Naive thymus-derived CD4-positive, alpha-beta T cell (primary cell): ENCODE data around the gene MCM3AP. TPM values are rescaled to one million over a fixed set of nuclear protein-coding genes. Genes with fewer than 3 reads are reported as not detected.
A peak's percentile ranks its signal among the peaks of the same experiment; 100 is the strongest.
"Not testable (repeated sequence)": the region's sequence is repeated elsewhere in the genome, so short reads cannot be mapped to it uniquely, and the experiment has no call there.

ENCODE experiments used
- ATAC-seq: fragments of 150-1000 bp; cut with Tn5 transposase; 2 replicates; pipeline ENCODE4 v1.10.0; 2021; ENCODE audit warnings: mild to moderate bottlenecking, moderate library complexity
- CTCF ChIA-PET: fragments of 350-600 bp; sonication (Branson Sonifier 250); formaldehyde crosslinking; loops from one replicate; lab custom pipeline; 2021; ENCODE audit warnings: antibody characterized with exemption; lab: Charles Lee
- POLR2A ChIA-PET: fragments of 350-600 bp; sonication (Branson Sonifier 250); formaldehyde crosslinking; loops from one replicate; lab custom pipeline; 2021; ENCODE audit warnings: antibody characterized with exemption, inconsistent platforms; lab: Charles Lee
- DNase-seq, 9 donors: peaks; one replicate each; pipeline versions ENCODE4 v3.0.0 to v3.0.0-alpha.2; 2020 to 2022; ENCODE audit warnings: mixed read lengths in 1 of 9
- H3K27ac ChIP-seq: one replicate; pipeline ENCODE4 v1.7.0; 2013; ENCODE audit warnings: mild to moderate bottlenecking, low read depth, low read length, moderate library complexity
- H3K27me3 ChIP-seq, 2 donors: one replicate each; pipeline ENCODE4 v1.7.0; 2013; ENCODE audit warnings: low read length in 2 of 2, mild to moderate bottlenecking in 2 of 2, moderate library complexity in 2 of 2; ENCODE audit not compliant: control insufficient read depth in 2 of 2, insufficient read depth in 2 of 2
- H3K36me3 ChIP-seq, 3 experiments: 1 replicate in 2 of 3; 2 replicates in 1 of 3; pipeline ENCODE4 v1.7.0; 2013; ENCODE audit warnings: low read length in 3 of 3, mild to moderate bottlenecking in 3 of 3, moderate library complexity in 1 of 3; ENCODE audit not compliant: insufficient read depth in 3 of 3, control insufficient read depth in 2 of 3
- H3K4me1 ChIP-seq, 2 donors: one replicate each; pipeline ENCODE4 v1.7.0; 2013; ENCODE audit warnings: low read length in 2 of 2, mild to moderate bottlenecking in 2 of 2, moderate library complexity in 1 of 2; ENCODE audit not compliant: control insufficient read depth in 2 of 2, insufficient read depth in 2 of 2
- H3K4me3 ChIP-seq: 2 replicates; pipeline ENCODE4 v1.7.0; 2013; ENCODE audit warnings: mild to moderate bottlenecking, low read length
- H3K9me3 ChIP-seq, 3 experiments: 1 replicate in 2 of 3; 2 replicates in 1 of 3; pipeline ENCODE4 v1.7.0; 2013; ENCODE audit warnings: low read length in 3 of 3; ENCODE audit not compliant: control insufficient read depth in 2 of 3
- H3K27ac Mint-ChIP-seq, 9 donors: one replicate each; pipeline ENCODE4 v1.8.0; 2020 to 2022; ENCODE audit warnings: mixed read lengths in 9 of 9, mild to moderate bottlenecking in 8 of 9, moderate library complexity in 5 of 9, inconsistent platforms in 2 of 9
- H3K27me3 Mint-ChIP-seq, 5 donors: one replicate each; pipeline ENCODE4 v1.8.0; 2021 to 2022; ENCODE audit warnings: mixed read lengths in 5 of 5, mild to moderate bottlenecking in 1 of 5
- H3K36me3 Mint-ChIP-seq, 5 donors: one replicate each; pipeline ENCODE4 v1.8.0; 2020 to 2022; ENCODE audit warnings: mixed read lengths in 5 of 5, mild to moderate bottlenecking in 3 of 5, inconsistent platforms in 1 of 5
- H3K4me1 Mint-ChIP-seq, 7 donors: one replicate each; pipeline ENCODE4 v1.8.0; 2020 to 2022; ENCODE audit warnings: mixed read lengths in 7 of 7, mild to moderate bottlenecking in 3 of 7, inconsistent platforms in 1 of 7
- H3K4me3 Mint-ChIP-seq, 10 donors: one replicate each; pipeline ENCODE4 v1.8.0; 2020 to 2022; ENCODE audit warnings: mild to moderate bottlenecking in 10 of 10, mixed read lengths in 10 of 10, moderate library complexity in 6 of 10, inconsistent platforms in 2 of 10
- H3K9me3 Mint-ChIP-seq, 11 donors: one replicate each; pipeline ENCODE4 v1.8.0; 2020 to 2022; ENCODE audit warnings: mixed read lengths in 11 of 11, mild to moderate bottlenecking in 4 of 11, inconsistent platforms in 1 of 11, moderate library complexity in 1 of 11
- intact Hi-C, 2 donors: fragments of 100-400 bp; cut with micrococcal nuclease; formaldehyde crosslinking; loops; one replicate each; pipeline ENCODE4 v1.15.1; 2023
- polyA plus RNA-seq, 2 donors: library from polyadenylated mRNA; unstranded; fragments of 300-500 nt; fragmentation: Illumina TruSeq; gene quantifications; one replicate each; pipeline ENCODE4 v1.2.3, GENCODE V29; 2021
- total RNA-seq, 6 experiments: library from RNA in 5 of 6; stranded (reverse) in 5 of 6; gene quantifications; 1 replicate in 5 of 6; 2 replicates in 1 of 6; pipeline ENCODE4 v1.2.3 and lab custom pipeline; 2021 to 2026

The MCM3AP gene
- total and polyA plus RNA-seq, 7 experiments from 2014 or later: 37.3 to 175 (median 124) TPM

- no peaks in the 10 kb centered on the region for H3K9me3 ChIP-seq
- H3K27me3 ChIP-seq: no peaks in the 10 kb centered on the region
- H3K9me3 Mint-ChIP-seq: peaks cover 0 to 10% (median 0%) of the 10 kb centered on the region in 11 donors
- H3K27ac Mint-ChIP-seq: peak overlapping the region; percentile 68 to 90 (median 81)
- DNase-seq (no peak), ATAC-seq (no peak)
- H3K4me3 ChIP-seq: no peak overlapping the region
- H3K27ac ChIP-seq: peak overlapping the region; percentile 83
- H3K36me3 Mint-ChIP-seq: peaks cover 4 to 20% (median 11%) of the 10 kb centered on the region in 5 donors
- intact Hi-C loops: loop anchor here (5.0 to 10.0 kb wide), 7 partner anchors 85 to 585 kb away; partner anchors contain the start of genes PCBP3 (in 2 of the 2), COL6A2 (in 1 of the 2) and DIP2A (in 1 of the 2)
- ChIA-PET CTCF (interaction anchor here (0.7 to 0.9 kb wide), 2 partner anchors 20 to 73 kb away, joined by 3 read pairs; no protein-coding TSS in a partner anchor), POLR2A (no interaction called here)
- H3K4me1 ChIP-seq: peaks cover 15 to 18% of the 10 kb centered on the region in 2 donors
- H3K4me1 Mint-ChIP-seq: peaks cover 17 to 53% (median 43%) of the 10 kb centered on the region in 7 donors
- no peaks in the 10 kb centered on the region for H3K27me3 Mint-ChIP-seq
- peaks cover 0 to 16% (median 0%) of the 10 kb centered on the region in 3 experiments for H3K36me3 ChIP-seq
- peak overlapping the region; percentile 81 to 91 (median 86) for H3K4me3 Mint-ChIP-seq
Measured at GRCh38 chr21:46226920-46227599, 58.4 kb downstream of the MCM3AP start.

GRCh38 chr21:46226146-46226545 lies 59.3 kb downstream of the MCM3AP start:
- no peaks in the 10 kb centered on the region for H3K27me3 Mint-ChIP-seq
- no peaks in the 10 kb centered on the region for H3K9me3 ChIP-seq
- peaks cover 0 to 25% (median 0%) of the 10 kb centered on the region in 3 experiments for H3K36me3 ChIP-seq
- CTCF ChIA-PET: interaction anchor here (0.9 kb wide), 1 partner anchor 19 kb away, joined by 3 read pairs; no protein-coding TSS in a partner anchor
- peaks cover 2 to 15% (median 4%) of the 10 kb centered on the region in 5 donors for H3K36me3 Mint-ChIP-seq
- peak overlapping the region in 3 of 10 donors; percentile 5 to 85 (median 51) for H3K4me3 Mint-ChIP-seq
- H3K4me3 ChIP-seq: no peak overlapping the region
- H3K27ac Mint-ChIP-seq: peak overlapping the region in 2 of 9 donors; percentile 11 to 68
- H3K4me1 ChIP-seq: peaks cover 15 to 18% of the 10 kb centered on the region in 2 donors
- POLR2A ChIA-PET: no interaction called here
- peaks cover 11 to 47% (median 38%) of the 10 kb centered on the region in 7 donors for H3K4me1 Mint-ChIP-seq
- H3K27ac ChIP-seq: no peak overlapping the region
- H3K9me3 Mint-ChIP-seq: peaks cover 0 to 2% (median 0%) of the 10 kb centered on the region in 11 donors
- ATAC-seq: no peak
- DNase-seq: no peak
- intact Hi-C loops: loop anchor here (5.0 to 10.0 kb wide), 7 partner anchors 84 to 584 kb away; partner anchors contain the start of genes PCBP3 (in 2 of the 2), COL6A2 (in 1 of the 2) and DIP2A (in 1 of the 2)
- H3K27me3 ChIP-seq: no peaks in the 10 kb centered on the region

DNA sequence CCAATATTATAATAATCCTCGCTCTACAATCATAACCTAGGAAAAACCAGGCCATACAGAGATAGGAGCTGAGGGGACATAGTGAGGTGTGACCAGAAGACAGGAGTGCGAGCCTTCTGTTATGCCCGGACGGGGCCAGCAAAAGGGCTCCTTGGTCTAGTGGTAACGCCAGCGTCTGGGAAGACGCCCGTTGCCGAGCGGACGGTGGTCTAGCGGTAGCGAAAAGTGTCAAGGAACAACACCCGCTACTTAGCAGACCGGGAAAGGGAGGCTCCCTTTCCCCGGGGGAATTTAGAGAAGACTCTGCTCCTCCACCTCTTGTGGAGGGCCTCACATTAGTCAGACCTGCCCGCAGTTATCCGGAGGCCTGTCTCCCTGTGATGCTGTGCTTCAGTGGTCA lies 61.8 kb downstream of the MCM3AP start:
- H3K27ac Mint-ChIP-seq, H3K4me3 ChIP-seq, H3K27me3 ChIP-seq, H3K27ac ChIP-seq, H3K4me3 Mint-ChIP-seq, H3K9me3 Mint-ChIP-seq, H3K27me3 Mint-ChIP-seq, DNase-seq, H3K9me3 ChIP-seq, CTCF ChIA-PET, POLR2A ChIA-PET, ATAC-seq: not testable (repeated sequence)
- Mint-ChIP-seq H3K36me3 (peaks cover 7 to 20% (median 9%) of the 10 kb centered on the region in 5 donors), H3K4me1 (peaks cover 17 to 32% (median 22%) of the 10 kb centered on the region in 7 donors)
- Histone ChIP-seq H3K4me1 (peaks cover 13 to 15% of the 10 kb centered on the region in 2 donors), H3K36me3 (peaks cover 0 to 49% (median 0%) of the 10 kb centered on the region in 3 experiments)
- intact Hi-C loops: loop anchor here in 1 of 2 donors (10.0 kb wide), 1 partner anchor 579 kb away; the partner anchor contains the start of gene PCBP3

GRCh38 chr21:46223217-46223616 lies 62.2 kb downstream of the MCM3AP start:
- peaks cover 0 to 46% (median 0%) of the 10 kb centered on the region in 3 experiments for H3K36me3 ChIP-seq
- no peaks in the 10 kb centered on the region for H3K9me3 Mint-ChIP-seq
- ChIA-PET CTCF (no interaction called here), POLR2A (no interaction called here)
- intact Hi-C loops: loop anchor here in 1 of 2 donors (10.0 kb wide), 1 partner anchor 578 kb away; the partner anchor contains the start of gene PCBP3
- H3K4me1 Mint-ChIP-seq: peaks cover 17 to 32% (median 22%) of the 10 kb centered on the region in 7 donors
- H3K27ac ChIP-seq: no peak overlapping the region
- no peaks in the 10 kb centered on the region for H3K27me3 Mint-ChIP-seq
- H3K9me3 ChIP-seq: no peaks in the 10 kb centered on the region
- DNase-seq (no peak), ATAC-seq (no peak)
- H3K27me3 ChIP-seq: no peaks in the 10 kb centered on the region
- peaks cover 7 to 20% (median 9%) of the 10 kb centered on the region in 5 donors for H3K36me3 Mint-ChIP-seq
- no peak overlapping the region for H3K4me3 Mint-ChIP-seq
- H3K4me3 ChIP-seq: no peak overlapping the region
- no peak overlapping the region for H3K27ac Mint-ChIP-seq
- H3K4me1 ChIP-seq: peaks cover 13 to 15% of the 10 kb centered on the region in 2 donors

- no peak for ATAC-seq
- H3K27ac Mint-ChIP-seq: no peak overlapping the region
- H3K4me1 Mint-ChIP-seq: peaks cover 13 to 28% (median 17%) of the 10 kb centered on the region in 7 donors
- no peaks in the 10 kb centered on the region for H3K9me3 ChIP-seq
- intact Hi-C loops: loop anchor here in 1 of 2 donors (10.0 kb wide), 1 partner anchor 578 kb away; the partner anchor contains the start of gene PCBP3
- H3K36me3 ChIP-seq: peaks cover 0 to 46% (median 0%) of the 10 kb centered on the region in 3 experiments
- no peaks in the 10 kb centered on the region for H3K27me3 Mint-ChIP-seq
- no peak overlapping the region for H3K4me3 Mint-ChIP-seq
- H3K4me3 ChIP-seq: no peak overlapping the region
- no peak overlapping the region for H3K27ac ChIP-seq
- H3K27me3 ChIP-seq: no peaks in the 10 kb centered on the region
- peaks cover 9 to 10% of the 10 kb centered on the region in 2 donors for H3K4me1 ChIP-seq
- H3K36me3 Mint-ChIP-seq: peaks cover 7 to 20% (median 9%) of the 10 kb centered on the region in 5 donors
- no peak for DNase-seq
- H3K9me3 Mint-ChIP-seq: no peaks in the 10 kb centered on the region
- ChIA-PET POLR2A (no interaction called here), CTCF (no interaction called here)
Measured at GRCh38 chr21:46222436-46223116, 62.8 kb downstream of the MCM3AP start.

- peak overlapping the region in 2 of 9 donors; percentile 62 to 73 for H3K27ac Mint-ChIP-seq
- CTCF ChIA-PET: no interaction called here
- Histone ChIP-seq H3K27ac (no peak overlapping the region), H3K27me3 (no peaks in the 10 kb centered on the region), H3K9me3 (no peaks in the 10 kb centered on the region), H3K4me3 (no peak overlapping the region), H3K4me1 (peaks cover 2% of the 10 kb centered on the region in 2 donors), H3K36me3 (peaks cover 0 to 48% (median 0%) of the 10 kb centered on the region in 3 experiments)
- H3K4me1 Mint-ChIP-seq: peaks cover 7 to 20% (median 9%) of the 10 kb centered on the region in 7 donors
- POLR2A ChIA-PET: no interaction called here
- H3K4me3 Mint-ChIP-seq: no peak overlapping the region
- no peak for DNase-seq
- intact Hi-C loops: loop anchor here in 1 of 2 donors (10.0 kb wide), 1 partner anchor 577 kb away; the partner anchor contains the start of gene PCBP3
- H3K36me3 Mint-ChIP-seq: peaks cover 7 to 20% (median 9%) of the 10 kb centered on the region in 5 donors
- H3K9me3 Mint-ChIP-seq: no peaks in the 10 kb centered on the region
- no peak for ATAC-seq
- H3K27me3 Mint-ChIP-seq: no peaks in the 10 kb centered on the region
Measured at GRCh38 chr21:46221664-46222435, 63.6 kb downstream of the MCM3AP start.
